MM.1S (cell line): ENCODE measurements around the gene SAMD8.

Experiments
- EZH2 ChIP-seq: fragments of 300-600 bp; sonication (generic); optimal IDR thresholded peaks from 2 replicates; pipeline ENCODE3; 2017; ENCODE audit warnings: low read depth, mild to moderate bottlenecking, antibody characterized with exemption, low read length, mixed read lengths
- TF ChIP-seq, protein P1 (sequence below): fragments of 300-600 bp; sonication (generic); IDR thresholded peaks from 2 replicates; pipeline ENCODE4 v1.5.1; 2016; ENCODE audit warnings: antibody characterized with exemption, low read length, mixed read lengths

GRCh38 chr10:75106242-75106641 is 5.2 kb upstream of the SAMD8 start:
- TF ChIP-seq, protein P1, sequence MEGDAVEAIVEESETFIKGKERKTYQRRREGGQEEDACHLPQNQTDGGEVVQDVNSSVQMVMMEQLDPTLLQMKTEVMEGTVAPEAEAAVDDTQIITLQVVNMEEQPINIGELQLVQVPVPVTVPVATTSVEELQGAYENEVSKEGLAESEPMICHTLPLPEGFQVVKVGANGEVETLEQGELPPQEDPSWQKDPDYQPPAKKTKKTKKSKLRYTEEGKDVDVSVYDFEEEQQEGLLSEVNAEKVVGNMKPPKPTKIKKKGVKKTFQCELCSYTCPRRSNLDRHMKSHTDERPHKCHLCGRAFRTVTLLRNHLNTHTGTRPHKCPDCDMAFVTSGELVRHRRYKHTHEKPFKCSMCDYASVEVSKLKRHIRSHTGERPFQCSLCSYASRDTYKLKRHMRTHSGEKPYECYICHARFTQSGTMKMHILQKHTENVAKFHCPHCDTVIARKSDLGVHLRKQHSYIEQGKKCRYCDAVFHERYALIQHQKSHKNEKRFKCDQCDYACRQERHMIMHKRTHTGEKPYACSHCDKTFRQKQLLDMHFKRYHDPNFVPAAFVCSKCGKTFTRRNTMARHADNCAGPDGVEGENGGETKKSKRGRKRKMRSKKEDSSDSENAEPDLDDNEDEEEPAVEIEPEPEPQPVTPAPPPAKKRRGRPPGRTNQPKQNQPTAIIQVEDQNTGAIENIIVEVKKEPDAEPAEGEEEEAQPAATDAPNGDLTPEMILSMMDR = no peak
- TF ChIP-seq EZH2 = no peak
